ENCODE data around the gene MRNIP.

MRNIP gene

GRCh38 chr5:179880066-179880650 lies 21.5 kb upstream of the MRNIP start:
- DNase-seq (ENCODE audit: extremely low read depth, low read depth): no peak
- TF ChIP-seq CTCF (IDR thresholded peaks at IDR 0.05; ENCODE audit: low read depth, low read length): no peak

GRCh38 chr5:179879690-179880010 lies 21.0 kb upstream of the MRNIP start:
- DNase-seq (ENCODE audit: extremely low read depth, low read depth): no peak
- no peak for TF ChIP-seq CTCF (IDR thresholded peaks at IDR 0.05; ENCODE audit: low read depth, low read length)

GRCh38 chr5:179879003-179879689 lies 20.5 kb upstream of the MRNIP start:
- no peak for DNase-seq (ENCODE audit: extremely low read depth, low read depth)

GRCh38 chr5:179878222-179879002 lies 19.8 kb upstream of the MRNIP start:
- DNase-seq (ENCODE audit: extremely low read depth, low read depth): no peak
- no peak for TF ChIP-seq CTCF (IDR thresholded peaks at IDR 0.05; ENCODE audit: low read depth, low read length)

More at GRCh38 chr5:179879003-179879689, 20.5 kb upstream of the MRNIP start:
- TF ChIP-seq CTCF (IDR thresholded peaks at IDR 0.05; ENCODE audit: low read depth, low read length): no peak

DNA sequence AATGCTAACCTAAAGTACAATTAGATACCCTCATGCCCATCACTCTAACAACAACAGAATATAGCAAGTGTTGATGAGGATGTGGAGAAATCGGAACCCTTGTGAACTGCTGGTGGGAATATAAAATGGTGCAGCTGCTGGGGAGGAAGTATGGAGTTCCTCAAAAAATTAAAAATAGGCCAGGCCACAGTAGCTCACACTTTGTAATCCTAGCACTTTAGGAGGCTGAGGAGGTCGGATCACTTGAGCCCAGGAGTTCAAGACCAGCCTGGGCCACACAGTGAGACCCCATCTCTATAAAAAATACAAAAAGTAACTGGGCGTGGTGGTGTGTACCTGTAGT lies 18.0 kb upstream of the MRNIP start:
- TF ChIP-seq CTCF (IDR thresholded peaks at IDR 0.05; ENCODE audit: low read depth, low read length): no peak
- DNase-seq (ENCODE audit: extremely low read depth, low read depth): no peak

DNA sequence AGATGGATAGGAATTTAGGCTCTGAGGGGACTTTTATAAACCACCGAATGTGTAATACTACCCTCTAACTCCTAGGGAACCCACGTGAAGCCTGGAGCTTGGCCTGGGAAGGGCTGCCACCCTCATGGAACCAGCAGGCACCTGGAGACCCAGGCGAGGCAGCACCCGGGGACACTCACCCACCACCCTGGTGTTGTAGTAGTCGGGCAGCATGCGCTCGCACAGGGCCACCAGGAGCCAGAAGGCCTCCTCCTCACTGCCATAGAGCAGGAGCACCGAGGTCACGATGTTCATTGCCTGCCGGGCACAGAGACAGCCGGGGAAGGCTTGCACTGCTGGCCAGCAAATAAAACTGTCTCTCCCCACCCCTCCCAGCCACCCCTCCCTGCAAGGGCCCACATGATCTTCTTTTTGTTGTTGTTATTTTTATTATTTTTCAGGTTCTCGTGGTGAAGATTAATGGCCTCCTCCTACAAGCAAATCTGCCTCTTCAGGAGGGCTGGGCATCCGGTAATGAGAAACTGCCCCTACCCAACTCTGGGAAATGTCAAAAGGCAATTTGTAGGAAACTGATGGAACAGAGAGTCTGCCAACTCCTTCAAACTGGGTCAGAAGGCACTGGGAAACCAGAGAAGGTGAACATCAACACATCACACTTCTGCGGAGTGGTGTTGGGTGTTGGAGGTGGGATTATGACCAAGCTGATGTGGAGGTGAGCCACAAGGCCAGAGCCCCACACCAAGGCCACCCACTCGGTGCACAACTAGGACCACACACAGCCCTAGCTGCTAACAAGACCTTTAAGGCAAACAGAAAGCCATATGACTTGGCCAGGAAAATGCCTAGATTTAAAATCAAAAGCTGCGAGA lies 17.4 kb upstream of the MRNIP start:
- no peak for DNase-seq (ENCODE audit: extremely low read depth, low read depth)
- TF ChIP-seq CTCF (IDR thresholded peaks at IDR 0.05; ENCODE audit: low read depth, low read length): no peak
